NCI-H146 treated with DMSO at 0.1 percent for 48 hours (cell line): ENCODE data around the gene RAG1.
"Not testable (repeated sequence)": the region's sequence is repeated elsewhere in the genome, so short reads cannot be mapped to it uniquely, and the experiment has no call there.

Experiments
- DNase-seq: peaks from one replicate; lab custom pipeline; 2025; ENCODE audit not compliant: unreplicated experiment; lab: John Stamatoyannopoulos, UW

RAG1 gene

GRCh38 chr11:36567694-36568093 lies at the start of gene RAG1:
Gene RAG1, plus strand, starts transcription at chr11:36568007. Its CDS starts 5,298 bp downstream, at chr11:36573305.
- DNase-seq, result no peak

- no peak for DNase-seq
Observed at GRCh38 chr11:36530840-36531239, 37.0 kb upstream of the RAG1 start.

- no peak for DNase-seq
Observed at GRCh38 chr11:36532941-36533601, 34.7 kb upstream of the RAG1 start.

GRCh38 chr11:36534276-36534840 lies 33.4 kb upstream of the RAG1 start:
- DNase-seq, result no peak

DNA sequence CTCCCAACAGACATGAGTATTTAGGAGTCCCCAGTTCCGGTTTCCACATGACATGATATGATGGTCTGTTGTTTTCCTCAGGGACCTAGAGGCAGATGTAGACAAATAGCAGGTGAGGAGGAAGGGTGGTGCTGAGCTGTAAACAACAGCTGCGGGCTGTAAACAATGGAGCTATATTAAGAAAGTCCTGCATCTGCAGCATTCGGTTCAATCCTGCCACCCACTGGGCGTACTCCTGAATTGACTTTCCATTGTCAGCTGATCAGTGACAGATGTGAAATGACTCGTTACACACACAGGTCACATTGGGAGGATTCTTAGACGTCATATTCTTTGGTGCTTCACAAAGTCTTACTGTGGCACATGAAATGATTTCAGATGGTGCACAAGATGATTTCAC lies 26.8 kb upstream of the RAG1 start:
- peak; percentile 19 for DNase-seq

DNA sequence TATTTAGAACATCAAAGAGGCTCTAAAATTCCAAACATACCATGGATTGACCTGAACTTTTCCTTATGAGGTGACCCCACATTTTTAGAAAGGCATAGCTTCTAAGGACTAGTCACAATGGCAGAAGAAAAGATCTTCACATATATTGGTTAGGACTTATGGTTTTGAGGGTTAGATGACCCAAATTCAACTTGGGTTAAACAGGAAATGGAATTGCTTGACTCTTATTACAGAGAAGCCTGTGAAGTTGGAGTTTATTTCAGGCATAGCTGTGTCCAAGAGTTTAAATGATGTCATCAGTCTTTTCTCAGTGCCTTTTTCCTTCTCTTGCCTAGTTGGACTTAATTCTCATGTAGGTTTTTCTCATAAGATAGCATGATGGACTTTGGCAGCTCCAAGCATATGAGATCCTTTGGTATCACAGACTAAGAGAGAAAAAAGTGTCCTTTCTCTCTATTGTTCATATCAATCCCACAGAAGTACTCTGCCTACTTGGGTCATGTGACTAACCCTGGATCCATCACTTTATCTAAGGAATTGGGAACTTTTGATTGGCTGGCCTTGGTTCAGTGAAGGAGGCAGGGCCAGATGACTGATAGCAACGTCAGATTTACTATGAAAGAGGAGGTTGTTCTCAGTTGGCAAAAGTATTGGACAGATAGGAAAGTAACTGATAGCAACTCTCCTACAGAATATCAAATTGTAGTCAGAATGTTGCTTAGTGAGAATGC lies 17.3 kb upstream of the RAG1 start:
- DNase-seq, result no peak

GRCh38 chr11:36557390-36557789 lies 10.4 kb upstream of the RAG1 start:
- not testable (repeated sequence) for DNase-seq

DNA sequence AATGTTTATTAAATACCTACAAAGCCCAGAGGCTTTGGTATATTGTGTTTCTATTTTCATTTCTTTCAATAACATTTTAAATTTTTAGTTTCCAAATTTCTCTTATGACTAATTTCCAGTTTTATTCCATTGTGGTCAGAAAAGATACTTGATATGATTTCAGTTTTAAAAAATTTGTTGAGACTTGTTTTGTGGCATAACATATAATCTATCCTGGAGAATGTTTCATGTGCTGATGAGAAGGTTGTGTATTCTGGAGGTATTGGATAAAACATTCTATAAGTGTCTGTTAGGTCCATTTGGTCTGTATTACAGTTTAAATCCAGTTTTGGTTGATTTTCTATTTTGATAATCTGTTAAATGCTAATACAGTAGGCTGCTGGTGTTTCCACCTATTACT lies 9.8 kb upstream of the RAG1 start:
- DNase-seq, result no peak

DNA sequence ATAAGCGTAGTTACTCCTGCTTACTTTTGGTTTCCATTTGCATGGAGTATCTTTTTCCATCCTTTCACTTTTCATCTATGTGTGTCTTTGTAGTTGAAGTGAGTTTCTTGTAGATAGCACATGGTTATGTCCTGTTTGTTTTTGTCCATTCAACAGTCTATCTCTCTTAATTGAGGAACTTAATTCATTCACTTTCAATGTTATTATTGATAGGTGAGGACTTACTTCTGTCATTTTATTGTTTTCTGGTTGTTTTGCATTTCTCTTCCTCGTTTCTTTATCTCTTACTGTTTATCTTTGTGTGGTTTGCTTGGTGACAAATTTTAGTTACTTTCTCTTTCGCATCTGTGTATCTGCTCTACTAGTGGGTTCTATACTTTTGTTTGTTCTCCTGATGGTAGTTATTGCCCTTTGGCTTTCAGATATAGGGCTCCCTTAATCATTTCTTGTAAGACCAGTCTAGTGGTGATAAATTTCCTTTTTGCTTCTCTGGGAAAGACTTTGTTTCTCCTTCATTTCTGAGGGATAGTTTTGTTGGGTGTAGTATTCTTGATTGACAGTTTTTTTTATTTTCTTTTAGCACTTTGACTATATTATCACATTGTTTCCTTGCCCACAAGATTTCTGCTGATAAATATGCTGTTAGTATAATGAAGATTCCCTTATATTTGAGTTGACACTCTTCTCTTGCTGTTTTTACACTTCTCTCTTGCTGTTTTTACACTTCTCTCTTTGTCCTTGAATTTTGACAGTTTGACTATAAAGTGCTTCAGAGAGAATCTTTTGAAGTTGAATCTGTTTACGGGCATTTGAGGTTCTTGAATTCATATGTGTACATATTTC lies 9.0 kb upstream of the RAG1 start:
- no peak for DNase-seq

DNA sequence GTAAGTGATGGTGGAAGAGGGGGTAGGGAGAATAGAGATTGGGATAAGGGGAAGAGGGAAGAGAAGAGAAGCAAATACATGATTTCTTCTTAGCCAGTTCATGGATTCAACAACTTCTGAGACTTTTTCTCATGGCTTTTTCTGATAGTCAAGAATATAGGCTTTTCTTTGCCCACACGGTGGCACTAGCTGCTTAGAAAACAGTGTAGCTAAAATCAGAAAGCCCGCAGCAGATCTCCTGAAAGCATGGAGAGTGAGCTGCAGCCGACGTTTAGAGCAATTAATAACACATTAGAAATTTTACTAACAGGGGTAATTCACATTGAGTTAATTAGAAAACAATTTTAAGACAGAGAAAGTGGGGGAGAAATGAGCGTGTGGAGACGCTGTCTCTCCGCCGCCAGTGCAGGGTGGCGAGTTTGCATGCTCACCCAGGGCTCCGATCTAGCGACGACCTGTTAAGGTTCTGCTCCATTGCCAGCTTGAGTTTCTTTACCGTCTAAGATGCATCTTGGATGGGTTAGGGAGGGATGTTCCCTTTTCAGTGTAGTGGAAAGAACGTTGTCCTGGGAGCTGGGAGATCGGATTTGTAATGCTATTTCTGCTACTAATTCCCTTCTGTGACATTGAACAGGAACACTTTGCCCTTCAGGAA lies 3.3 kb upstream of the RAG1 start:
- DNase-seq, result no peak

- DNase-seq, result no peak
Observed at GRCh38 chr11:36565031-36565610, 2.7 kb upstream of the RAG1 start.

DNA sequence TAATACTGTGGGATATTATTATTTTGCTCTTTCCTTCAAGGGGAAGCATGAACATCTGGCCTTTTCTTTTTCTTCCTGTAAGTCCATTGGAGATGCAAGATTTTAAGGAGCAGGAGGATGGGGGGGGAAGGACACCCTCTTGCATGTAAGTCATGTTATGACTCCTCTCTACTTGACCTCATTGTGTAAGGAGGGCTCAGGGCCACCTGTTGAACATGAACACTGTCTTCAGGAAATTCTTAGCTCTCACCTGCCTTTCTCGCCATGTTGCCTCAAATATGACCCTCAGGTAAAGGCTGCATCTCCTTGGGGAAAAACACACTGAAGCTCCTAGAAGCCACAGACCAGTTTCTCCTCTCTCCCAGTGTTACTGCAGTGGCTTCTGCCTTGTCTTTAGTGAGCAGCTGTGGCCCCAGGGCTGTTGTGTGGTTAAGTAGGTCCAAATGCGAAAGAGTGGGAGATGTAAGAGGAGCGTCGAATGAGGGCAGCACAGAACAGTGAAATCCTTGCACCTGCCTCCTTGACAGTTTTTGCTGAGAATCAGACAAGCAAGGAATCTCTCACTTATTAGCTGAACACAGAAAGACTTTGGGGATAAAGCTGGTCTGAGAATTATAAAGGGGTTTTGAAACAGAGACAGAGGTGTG lies 1.3 kb upstream of the RAG1 start:
- no peak for DNase-seq

- DNase-seq, result no peak
Observed at GRCh38 chr11:36569095-36569494, 1.3 kb downstream of the RAG1 start.

DNA sequence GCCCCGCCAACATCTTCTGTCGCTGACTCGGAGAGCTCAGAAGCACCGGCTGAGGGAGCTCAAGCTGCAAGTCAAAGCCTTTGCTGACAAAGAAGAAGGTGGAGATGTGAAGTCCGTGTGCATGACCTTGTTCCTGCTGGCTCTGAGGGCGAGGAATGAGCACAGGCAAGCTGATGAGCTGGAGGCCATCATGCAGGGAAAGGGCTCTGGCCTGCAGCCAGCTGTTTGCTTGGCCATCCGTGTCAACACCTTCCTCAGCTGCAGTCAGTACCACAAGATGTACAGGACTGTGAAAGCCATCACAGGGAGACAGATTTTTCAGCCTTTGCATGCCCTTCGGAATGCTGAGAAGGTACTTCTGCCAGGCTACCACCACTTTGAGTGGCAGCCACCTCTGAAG lies 6.7 kb downstream of the RAG1 start:
- no peak for DNase-seq

GRCh38 chr11:36577373-36577772 lies 9.6 kb downstream of the RAG1 start:
- DNase-seq, result no peak

DNA sequence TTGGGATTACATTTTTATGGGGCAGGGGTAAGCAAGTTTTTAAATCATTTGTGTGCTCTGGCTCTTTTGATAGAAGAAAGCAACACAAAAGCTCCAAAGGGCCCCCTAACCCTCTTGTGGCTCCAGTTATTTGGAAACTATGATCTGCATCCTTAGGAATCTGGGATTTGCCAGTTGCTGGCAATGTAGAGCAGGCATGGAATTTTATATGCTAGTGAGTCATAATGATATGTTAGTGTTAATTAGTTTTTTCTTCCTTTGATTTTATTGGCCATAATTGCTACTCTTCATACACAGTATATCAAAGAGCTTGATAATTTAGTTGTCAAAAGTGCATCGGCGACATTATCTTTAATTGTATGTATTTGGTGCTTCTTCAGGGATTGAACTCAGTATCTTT lies 10.1 kb downstream of the RAG1 start:
- no peak for DNase-seq

GRCh38 chr11:36578458-36578857 lies 10.7 kb downstream of the RAG1 start:
- DNase-seq, result no peak

GRCh38 chr11:36581536-36581935 lies 13.7 kb downstream of the RAG1 start:
- DNase-seq, result no peak

DNA sequence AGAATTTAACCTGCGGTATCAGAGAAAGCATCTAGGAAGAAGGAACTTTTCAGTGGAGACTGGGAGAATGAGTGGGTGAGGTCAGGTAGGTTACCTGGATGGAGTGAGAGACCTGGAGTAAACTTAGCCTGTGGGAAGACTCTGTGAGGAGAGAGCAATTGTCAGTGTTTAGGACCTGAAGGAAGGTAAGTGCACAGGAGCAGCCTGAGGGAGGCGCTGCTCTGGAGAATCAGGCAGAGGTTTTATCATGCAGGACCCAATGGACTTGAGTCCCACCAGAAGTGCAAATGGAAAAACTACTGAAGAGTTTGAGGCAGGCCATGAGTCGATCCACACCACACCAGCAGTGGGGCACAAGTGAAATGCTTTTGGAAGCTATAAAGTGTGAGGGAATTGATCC lies 15.9 kb downstream of the RAG1 start:
- no peak for DNase-seq

DNA sequence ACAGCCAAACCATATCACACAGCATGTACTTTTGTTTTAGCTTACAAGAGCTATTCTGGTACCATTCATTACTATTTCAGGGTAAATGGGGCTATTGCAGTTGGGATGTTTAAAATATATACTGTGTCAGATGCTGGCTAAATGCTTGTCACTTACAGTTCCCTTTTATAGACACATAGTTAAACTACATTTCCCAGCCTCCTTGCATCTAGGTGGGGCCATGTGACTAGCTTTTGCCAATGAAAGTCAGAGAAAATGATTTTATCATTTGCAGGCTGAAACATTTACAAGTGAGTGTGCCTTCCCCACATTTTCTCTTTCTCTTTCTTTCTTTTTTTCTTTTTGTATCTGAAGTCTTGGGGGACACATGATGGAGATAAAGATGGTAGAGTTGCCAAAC lies 18.7 kb downstream of the RAG1 start:
- DNase-seq, result no peak
